ENCODE results near the gene CLEC17A.

- TF ChIP-seq CTCF (IDR thresholded peaks at IDR 0.05) (no peak), POLR2AphosphoS5 (IDR thresholded peaks at IDR 0.05) (no peak)
These were observed 21.6 kb upstream of the CLEC17A start for GRCh38 chr19:14561249-14561648.
